Measurements from ENCODE around the gene TCAF1.

- TF ChIP-seq POLR2AphosphoS5 (IDR thresholded peaks at IDR 0.05; ENCODE audit: borderline replicate concordance, low read depth, low read length) (no peak), EZH2 (IDR thresholded peaks at IDR 0.05) (no peak), FOXP2 (optimal IDR thresholded peaks at IDR 0.05; ENCODE audit: control extremely low read depth, extremely low read length, insufficient read depth) (no peak)
These were observed 29.8 kb upstream of the TCAF1 start for GRCh38 chr7:143931739-143932138.
